GM06990 (cell line): Measurements from ENCODE around the gene PALM3.

Source experiments
- DNase-seq: peaks from one replicate; pipeline ENCODE4 v3.0.0-alpha.2; 2011; ENCODE audit not compliant: insufficient read length; ENCODE audit errors: extremely low read depth
- H3K27me3 ChIP-seq: replicated peaks from 2 replicates; pipeline ENCODE4 v1.6.0; 2011; ENCODE audit warnings: low read length; ENCODE audit not compliant: control insufficient read depth, insufficient read depth
- H3K36me3 ChIP-seq: 2 replicates; pipeline ENCODE4 v1.5.1; 2011; ENCODE audit warnings: low read length; ENCODE audit not compliant: control insufficient read depth, insufficient read depth
- H3K4me3 ChIP-seq: replicated peaks from 2 replicates; pipeline ENCODE4 v1.5.1; 2011; ENCODE audit warnings: low read depth, mild to moderate bottlenecking, control low read depth, low read length
- TF ChIP-seq, protein P1 (sequence below): IDR thresholded peaks from 2 replicates; pipeline ENCODE4 v1.5.1; 2011; ENCODE audit warnings: low read length, control low read depth, mild to moderate bottlenecking, inconsistent platforms; ENCODE audit not compliant: insufficient read depth, poor library complexity, severe bottlenecking

Gene PALM3

GRCh38 chr19:14073925-14074838 lies 12.3 kb upstream of the PALM3 start:
- Histone ChIP-seq H3K4me3 (peak overlapping the region; percentile 45), H3K27me3 (no peaks in the 10 kb centered on the region; the same call in 1 of the 2 replicates), H3K36me3 (no peaks in the 10 kb centered on the region)
- TF ChIP-seq, protein P1, sequence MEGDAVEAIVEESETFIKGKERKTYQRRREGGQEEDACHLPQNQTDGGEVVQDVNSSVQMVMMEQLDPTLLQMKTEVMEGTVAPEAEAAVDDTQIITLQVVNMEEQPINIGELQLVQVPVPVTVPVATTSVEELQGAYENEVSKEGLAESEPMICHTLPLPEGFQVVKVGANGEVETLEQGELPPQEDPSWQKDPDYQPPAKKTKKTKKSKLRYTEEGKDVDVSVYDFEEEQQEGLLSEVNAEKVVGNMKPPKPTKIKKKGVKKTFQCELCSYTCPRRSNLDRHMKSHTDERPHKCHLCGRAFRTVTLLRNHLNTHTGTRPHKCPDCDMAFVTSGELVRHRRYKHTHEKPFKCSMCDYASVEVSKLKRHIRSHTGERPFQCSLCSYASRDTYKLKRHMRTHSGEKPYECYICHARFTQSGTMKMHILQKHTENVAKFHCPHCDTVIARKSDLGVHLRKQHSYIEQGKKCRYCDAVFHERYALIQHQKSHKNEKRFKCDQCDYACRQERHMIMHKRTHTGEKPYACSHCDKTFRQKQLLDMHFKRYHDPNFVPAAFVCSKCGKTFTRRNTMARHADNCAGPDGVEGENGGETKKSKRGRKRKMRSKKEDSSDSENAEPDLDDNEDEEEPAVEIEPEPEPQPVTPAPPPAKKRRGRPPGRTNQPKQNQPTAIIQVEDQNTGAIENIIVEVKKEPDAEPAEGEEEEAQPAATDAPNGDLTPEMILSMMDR, result no peak
- DNase-seq, result no peak

- Histone ChIP-seq H3K36me3 (no peaks in the 10 kb centered on the region), H3K27me3 (no peaks in the 10 kb centered on the region; the same call in 1 of the 2 replicates), H3K4me3 (peak overlapping the region; percentile 55)
- peak; percentile 85 for DNase-seq
- TF ChIP-seq, protein P1, result no peak
Observed at GRCh38 chr19:14073261-14073924, 11.5 kb upstream of the PALM3 start.

GRCh38 chr19:14072535-14073260 lies 10.8 kb upstream of the PALM3 start, which contains the start of gene MISP3:
Gene MISP3, plus strand, starts transcription at chr19:14072786. Its CDS starts 524 bp downstream, at chr19:14073310.
- TF ChIP-seq, protein P1, result no peak
- Histone ChIP-seq H3K27me3 (no peaks in the 10 kb centered on the region; the same call in 1 of the 2 replicates), H3K36me3 (no peaks in the 10 kb centered on the region), H3K4me3 (peak within 1 kb of the TSS; percentile 55)
- peak; percentile 49 for DNase-seq

DNA sequence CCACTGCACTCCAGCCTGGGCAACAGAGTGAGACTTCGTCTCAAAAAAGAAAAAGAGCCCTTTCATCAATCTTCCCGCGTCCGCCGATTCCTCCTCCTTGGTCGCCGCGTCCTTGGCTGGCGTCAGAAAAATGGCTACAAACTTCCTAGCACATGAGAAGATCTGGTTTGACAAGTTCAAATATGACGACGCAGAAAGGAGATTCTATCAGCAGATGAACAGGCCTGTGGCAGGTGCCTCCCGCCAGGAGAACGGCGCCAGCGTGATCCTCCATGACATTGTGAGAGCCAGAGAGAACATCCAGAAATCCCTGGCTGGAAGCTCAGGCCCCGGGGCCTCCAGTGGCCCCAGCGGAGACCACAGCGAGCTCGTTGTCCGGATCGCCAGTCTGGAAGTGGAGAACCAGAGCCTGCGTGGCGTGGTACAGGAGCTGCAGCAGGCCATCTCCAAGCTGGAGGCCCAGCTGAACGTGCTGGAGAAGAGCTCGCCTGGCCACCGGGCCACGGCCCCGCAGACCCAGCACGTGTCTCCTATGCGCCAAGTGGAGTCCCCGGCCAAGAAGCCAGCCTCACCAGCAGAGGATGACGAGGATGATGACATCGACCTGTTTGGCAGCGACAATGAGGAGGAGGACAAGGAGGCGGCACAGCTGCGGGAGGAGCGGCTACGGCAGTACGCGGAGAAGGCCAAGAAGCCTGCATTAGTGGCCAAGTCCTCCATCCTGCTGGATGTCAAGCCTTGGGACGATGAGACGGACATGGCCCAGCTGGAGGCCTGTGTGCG lies 8.6 kb upstream of the PALM3 start:
- DNase-seq, result no peak
- H3K4me3 ChIP-seq, result no peak overlapping the region
- H3K27me3 ChIP-seq, result no peaks in the 10 kb centered on the region; the same call in 1 of the 2 replicates
- TF ChIP-seq, protein P1, result no peak
- H3K36me3 ChIP-seq, result no peaks in the 10 kb centered on the region

GRCh38 chr19:14066134-14066533 lies 4.3 kb upstream of the PALM3 start:
- Histone ChIP-seq H3K4me3 (no peak overlapping the region), H3K27me3 (no peaks in the 10 kb centered on the region), H3K36me3 (no peaks in the 10 kb centered on the region)
- TF ChIP-seq, protein P1, result no peak
- no peak for DNase-seq
